Lower leg skin (tissue), 3 donors: ENCODE results near the gene PEX11G.

Experiments used
- POLR2A ChIP-seq, 2 donors: fragments of 450-650 bp; IDR thresholded peaks; one replicate each; pipeline ENCODE4 v1.6.1; 2016 to 2017; ENCODE audit warnings: antibody characterized with exemption in 2 of 2, mild to moderate bottlenecking in 1 of 2, moderate library complexity in 1 of 2
- TF ChIP-seq, protein P1 (sequence below), 3 donors: fragments of 450-650 bp; IDR thresholded peaks; one replicate each; pipeline ENCODE4 v1.5.1; 2016; ENCODE audit warnings: antibody characterized with exemption in 3 of 3, mild to moderate bottlenecking in 3 of 3, moderate library complexity in 2 of 3

GRCh38 chr19:7478173-7478842 is 10.5 kb downstream of the PEX11G start:
- TF ChIP-seq, protein P1, sequence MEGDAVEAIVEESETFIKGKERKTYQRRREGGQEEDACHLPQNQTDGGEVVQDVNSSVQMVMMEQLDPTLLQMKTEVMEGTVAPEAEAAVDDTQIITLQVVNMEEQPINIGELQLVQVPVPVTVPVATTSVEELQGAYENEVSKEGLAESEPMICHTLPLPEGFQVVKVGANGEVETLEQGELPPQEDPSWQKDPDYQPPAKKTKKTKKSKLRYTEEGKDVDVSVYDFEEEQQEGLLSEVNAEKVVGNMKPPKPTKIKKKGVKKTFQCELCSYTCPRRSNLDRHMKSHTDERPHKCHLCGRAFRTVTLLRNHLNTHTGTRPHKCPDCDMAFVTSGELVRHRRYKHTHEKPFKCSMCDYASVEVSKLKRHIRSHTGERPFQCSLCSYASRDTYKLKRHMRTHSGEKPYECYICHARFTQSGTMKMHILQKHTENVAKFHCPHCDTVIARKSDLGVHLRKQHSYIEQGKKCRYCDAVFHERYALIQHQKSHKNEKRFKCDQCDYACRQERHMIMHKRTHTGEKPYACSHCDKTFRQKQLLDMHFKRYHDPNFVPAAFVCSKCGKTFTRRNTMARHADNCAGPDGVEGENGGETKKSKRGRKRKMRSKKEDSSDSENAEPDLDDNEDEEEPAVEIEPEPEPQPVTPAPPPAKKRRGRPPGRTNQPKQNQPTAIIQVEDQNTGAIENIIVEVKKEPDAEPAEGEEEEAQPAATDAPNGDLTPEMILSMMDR (IDR thresholded peaks at IDR 0.05), result no peak
- no peak for TF ChIP-seq POLR2A (IDR thresholded peaks at IDR 0.05)
